Measurements from ENCODE around the gene VPS45.
"Not testable (repeated sequence)": the region's sequence is repeated elsewhere in the genome, so short reads cannot be mapped to it uniquely, and the experiment has no call there.

VPS45 gene

GRCh38 chr1:150135400-150135799 is 67.8 kb downstream of the VPS45 start:
- peak; percentile 49 for DNase-seq

- DNase-seq, result no peak
Observed at GRCh38 chr1:150138044-150138443, 70.5 kb downstream of the VPS45 start.

DNA sequence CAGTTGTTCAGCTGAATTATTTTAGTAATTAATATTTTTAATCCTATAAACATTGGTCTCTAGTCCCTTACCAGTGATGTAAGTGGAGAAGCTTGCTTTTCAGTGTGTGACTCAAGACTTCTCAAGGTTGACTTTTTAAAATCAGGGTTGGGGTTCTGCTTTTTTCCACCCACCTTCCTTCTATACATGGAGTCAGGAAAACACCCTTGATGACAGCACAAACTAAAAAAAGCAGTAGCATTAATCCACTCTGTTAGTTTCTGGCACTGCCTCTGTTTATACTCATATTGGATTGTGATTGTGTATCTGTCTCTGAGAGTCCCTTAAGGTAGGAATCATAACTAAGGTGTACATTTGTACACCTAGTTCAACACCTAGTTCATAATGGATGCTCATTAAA is 73.9 kb downstream of the VPS45 start:
- no peak for DNase-seq

DNA sequence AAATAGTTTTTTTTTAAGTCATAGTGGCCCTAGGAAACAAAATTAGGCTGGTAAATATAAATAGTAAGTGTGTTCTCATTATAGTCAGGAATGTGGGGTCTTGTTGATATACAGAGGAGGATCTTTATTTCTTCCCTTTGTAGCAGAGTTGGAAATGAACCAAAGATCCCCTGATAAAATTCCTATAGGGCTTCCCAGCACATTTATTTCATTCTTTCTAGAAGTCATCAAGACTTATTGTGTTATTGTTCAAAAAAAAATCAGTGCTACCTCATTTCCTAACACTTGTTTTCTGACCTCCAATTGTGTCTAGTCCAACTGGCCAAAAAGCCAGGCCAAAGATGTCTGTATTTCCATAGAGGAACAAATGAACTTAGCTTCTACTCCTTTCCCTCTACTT is 74.5 kb downstream of the VPS45 start:
- peak; percentile 57 for DNase-seq

GRCh38 chr1:150144606-150145005 is 77.0 kb downstream of the VPS45 start:
- no peak for DNase-seq

GRCh38 chr1:150146016-150146415 is 78.4 kb downstream of the VPS45 start:
- not testable (repeated sequence) for DNase-seq

- no peak for DNase-seq
Observed at GRCh38 chr1:150146849-150147542, 79.4 kb downstream of the VPS45 start.

GRCh38 chr1:150148837-150149270 is 81.3 kb downstream of the VPS45 start:
- DNase-seq, result no peak

GRCh38 chr1:150149271-150150132 is 81.9 kb downstream of the VPS45 start, which contains the start of gene PLEKHO1:
TSS of gene PLEKHO1 (plus strand) at chr1:150149916. CDS start at chr1:150150258, 342 bp downstream.
- DNase-seq, result peak; percentile 84

DNA sequence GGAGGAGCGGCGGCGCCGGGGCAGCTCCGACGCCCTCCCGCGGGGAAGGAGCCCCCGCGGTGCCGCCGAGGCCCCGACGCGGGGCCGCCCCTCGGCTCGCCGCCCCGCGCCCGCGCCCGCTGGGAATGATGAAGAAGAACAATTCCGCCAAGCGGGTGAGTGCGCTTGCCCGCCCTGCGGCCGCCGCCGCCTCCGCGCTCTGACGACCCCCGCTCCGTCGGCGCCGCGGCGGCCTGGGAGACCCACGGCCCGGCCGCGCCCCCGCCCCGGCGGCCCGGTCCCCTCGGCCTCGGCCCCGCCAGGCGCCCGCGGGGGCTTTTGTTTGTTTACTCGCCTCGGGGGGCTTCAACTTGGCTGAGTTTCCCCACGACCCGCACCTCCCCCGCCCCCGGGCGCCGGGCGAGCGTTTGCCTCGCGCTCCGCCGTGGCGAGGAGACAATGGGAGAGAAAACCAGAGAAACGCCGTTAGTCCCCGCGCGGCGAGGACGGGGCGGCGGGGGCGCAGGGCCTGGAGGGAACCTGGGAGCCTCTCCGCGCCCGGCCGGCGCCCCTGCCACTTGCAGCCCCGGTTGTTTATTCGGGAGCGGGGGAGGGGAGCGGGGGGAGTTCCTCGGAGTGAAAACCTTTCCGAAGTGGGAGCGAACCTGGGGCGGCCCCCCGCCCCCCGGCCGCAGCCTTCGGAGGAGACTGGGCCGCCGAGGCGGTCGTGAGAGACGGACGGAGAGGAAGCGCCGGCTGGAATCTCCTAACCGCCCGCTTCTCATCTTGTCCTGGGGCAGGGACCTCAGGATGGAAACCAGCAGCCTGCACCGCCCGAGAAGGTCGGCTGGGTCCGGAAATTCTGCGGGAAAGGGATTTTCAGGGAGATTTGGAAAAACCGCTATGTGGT is 82.8 kb downstream of the VPS45 start:
- peak; percentile 41 for DNase-seq

GRCh38 chr1:150151291-150152181 is 84.0 kb downstream of the VPS45 start:
- peak; percentile 27 for DNase-seq

DNA sequence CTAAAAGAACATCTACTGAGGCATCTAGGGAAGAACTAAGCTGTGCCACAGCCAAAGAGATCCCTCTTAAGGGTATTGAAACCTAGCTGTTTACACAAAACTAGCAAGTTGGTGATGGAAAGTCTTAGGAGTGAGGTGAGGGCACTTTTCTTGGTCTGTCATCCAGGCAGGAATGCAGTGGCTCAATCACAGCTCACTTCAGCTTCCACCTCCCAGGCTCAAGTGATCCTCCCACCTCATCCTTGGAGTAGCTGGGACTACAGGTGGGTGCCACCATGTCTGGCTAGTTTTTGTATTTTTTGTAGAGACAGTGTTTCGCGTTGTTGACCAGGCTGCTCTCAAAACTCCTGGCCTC is 84.6 kb downstream of the VPS45 start:
- DNase-seq, result peak; percentile 28

- DNase-seq, result peak; percentile 76
Observed at GRCh38 chr1:150152772-150153456, 85.3 kb downstream of the VPS45 start.

DNA sequence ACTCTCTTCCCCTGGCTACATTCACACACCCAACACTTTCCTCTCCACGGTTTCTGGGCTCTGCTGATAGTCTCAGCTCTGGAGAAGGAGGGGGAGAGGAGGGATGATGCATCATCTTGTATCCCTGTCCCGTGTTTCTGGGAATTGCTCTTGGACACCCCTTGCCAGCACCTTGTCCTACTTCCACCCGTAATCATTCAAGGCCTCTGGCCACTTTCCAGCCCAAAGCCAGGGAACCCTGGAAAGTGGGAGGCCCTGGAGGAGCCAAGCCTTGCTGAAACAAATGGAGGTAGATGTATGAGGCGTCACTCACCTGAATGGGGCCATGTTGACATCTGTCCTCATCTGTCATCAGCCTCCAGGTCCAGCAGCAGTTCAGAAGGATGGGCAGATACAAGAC is 86.6 kb downstream of the VPS45 start:
- no peak for DNase-seq

DNA sequence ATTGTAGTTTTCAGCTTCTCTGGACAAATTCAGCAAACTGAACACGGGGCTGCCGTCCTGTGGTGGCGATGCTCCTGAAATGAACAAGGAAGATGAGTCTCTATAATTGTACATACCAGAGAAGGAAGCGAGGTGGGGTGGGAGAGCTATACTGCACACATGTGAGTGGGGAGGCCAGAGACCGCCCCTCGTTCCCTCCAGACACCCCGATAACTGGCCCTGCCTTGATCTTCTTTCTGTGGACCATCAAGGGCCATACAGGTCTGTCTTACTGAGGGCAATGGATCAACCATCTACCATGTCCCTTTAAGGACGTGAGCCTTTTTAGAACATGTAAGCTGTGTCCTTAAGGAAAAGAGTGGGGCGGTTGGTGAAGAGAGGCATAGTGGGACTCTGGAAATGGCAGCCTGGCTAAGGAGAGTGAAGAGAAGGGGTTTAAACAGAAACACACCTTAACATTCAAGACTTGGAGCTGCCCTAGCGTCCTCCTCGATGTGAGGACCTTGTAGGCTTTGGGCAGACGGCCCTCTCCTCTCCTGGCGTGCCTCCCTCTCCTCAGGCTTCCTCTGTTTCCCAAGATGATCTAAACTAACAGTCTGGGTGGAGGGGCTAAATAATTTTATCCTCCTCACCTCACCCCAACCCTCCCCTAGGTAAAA is 88.0 kb downstream of the VPS45 start:
- no peak for DNase-seq

GRCh38 chr1:150156868-150157603 is 89.5 kb downstream of the VPS45 start:
- DNase-seq, result peak; percentile 82

- DNase-seq, result no peak
Observed at GRCh38 chr1:150159550-150159949, 92.0 kb downstream of the VPS45 start.

- peak; percentile 23 for DNase-seq
Observed at GRCh38 chr1:150160964-150161621, 93.5 kb downstream of the VPS45 start.

All from EL (cell line).